HG02852 (cell line): ENCODE data around the gene PIP4K2C.

Experiments used
- ATAC-seq: cut with Tn5 transposase; IDR thresholded peaks from one replicate; pipeline ENCODE4 v1.9.1; 2021; ENCODE audit warnings: mild to moderate bottlenecking, moderate library complexity; ENCODE audit not compliant: unreplicated experiment

The PIP4K2C gene

GRCh38 chr12:57590864-57591781 is at the start of gene PIP4K2C:
Gene PIP4K2C (plus strand): TSS chr12:57591192. CDS start chr12:57591290, 98 bp downstream.
- ATAC-seq: peak; percentile 97

GRCh38 chr12:57541717-57542116 is 49.3 kb upstream of the PIP4K2C start:
- no peak for ATAC-seq

GRCh38 chr12:57543581-57543980 is 47.4 kb upstream of the PIP4K2C start:
- ATAC-seq: no peak

- ATAC-seq: no peak
Observed at GRCh38 chr12:57545809-57546437, 45.1 kb upstream of the PIP4K2C start.

- ATAC-seq: peak; percentile 99
Observed at GRCh38 chr12:57546438-57547287, 44.3 kb upstream of the PIP4K2C start, which contains the start of gene DCTN2. Gene DCTN2 (minus strand): TSS chr12:57547192. CDS start chr12:57547063, 129 bp downstream.

GRCh38 chr12:57547288-57548012 is 43.5 kb upstream of the PIP4K2C start:
- no peak for ATAC-seq

GRCh38 chr12:57548013-57548315 is 43.0 kb upstream of the PIP4K2C start:
- ATAC-seq: no peak

GRCh38 chr12:57548488-57548887 is 42.5 kb upstream of the PIP4K2C start:
- no peak for ATAC-seq

- no peak for ATAC-seq
Observed at GRCh38 chr12:57549203-57549908, 41.6 kb upstream of the PIP4K2C start.

GRCh38 chr12:57549909-57550640 is 40.9 kb upstream of the PIP4K2C start, which contains the start of gene KIF5A:
Gene KIF5A (plus strand): TSS chr12:57550044. CDS start chr12:57550272, 228 bp downstream.
- ATAC-seq: no peak

- no peak for ATAC-seq
Observed at GRCh38 chr12:57550641-57551549, 40.1 kb upstream of the PIP4K2C start.

- no peak for ATAC-seq
Observed at GRCh38 chr12:57551637-57552305, 39.2 kb upstream of the PIP4K2C start.

- no peak for ATAC-seq
Observed at GRCh38 chr12:57552306-57552651, 38.7 kb upstream of the PIP4K2C start.

GRCh38 chr12:57552835-57553313 is 38.1 kb upstream of the PIP4K2C start:
- ATAC-seq: no peak

GRCh38 chr12:57553343-57554202 is 37.4 kb upstream of the PIP4K2C start:
- no peak for ATAC-seq

- ATAC-seq: no peak
Observed at GRCh38 chr12:57554453-57554852, 36.5 kb upstream of the PIP4K2C start.

GRCh38 chr12:57554897-57555296 is 36.1 kb upstream of the PIP4K2C start:
- no peak for ATAC-seq
